Left lung (tissue), 10 donors: ENCODE data around the gene TMEM147. TPM values are rescaled to one million over a fixed set of nuclear protein-coding genes. Genes with fewer than 3 reads are reported as not detected.

ENCODE experiments used
- ATAC-seq: fragments of 200-7000 bp; cut with Tn5 transposase; one replicate; pipeline ENCODE4 v1.9.1; 2020; ENCODE audit warnings: moderate library complexity
- DNase-seq, 4 donors: peaks; one replicate each; pipeline ENCODE4 v3.0.0-alpha.2; 2013 to 2020
- H3K27ac ChIP-seq, 2 donors: fragments of 200-600 bp; sonication (generic) in 1 of 2; one replicate each; pipeline versions ENCODE4 v1.5.0 to v1.8.0; 2020 to 2021
- H3K27me3 ChIP-seq, 2 donors: fragments of 200-600 bp; sonication (generic) in 1 of 2; one replicate each; pipeline versions ENCODE4 v1.5.0 to v1.8.0; 2020 to 2021
- H3K36me3 ChIP-seq, 2 donors: fragments of 200-600 bp; sonication (generic) in 1 of 2; one replicate each; pipeline versions ENCODE4 v1.5.0 to v1.8.0; 2020 to 2021
- H3K4me1 ChIP-seq, 2 donors: fragments of 200-600 bp; one replicate each; pipeline ENCODE4 v1.8.0; 2021
- H3K4me3 ChIP-seq, 2 donors: fragments of 200-600 bp; sonication (generic) in 1 of 2; one replicate each; pipeline versions ENCODE4 v1.5.0 to v1.8.0; 2020 to 2021; ENCODE audit warnings: mild to moderate bottlenecking in 1 of 2
- H3K9me3 ChIP-seq, 2 donors: fragments of 200-600 bp; sonication (generic) in 1 of 2; one replicate each; pipeline versions ENCODE4 v1.5.0 to v1.8.0; 2020 to 2021
- intact Hi-C, 2 donors: fragments of 100-400 bp; cut with DNase I; formaldehyde crosslinking; loops; one replicate each; pipeline versions ENCODE4 v1.11.2 to v1.14.2; 2022
- polyA plus RNA-seq, 6 donors: library from polyadenylated mRNA; unstranded; fragments of 120-200 nt; gene quantifications; one replicate each; pipeline ENCODE4 v1.2.1, GENCODE V29; 2013; ENCODE audit not compliant: insufficient read length in 6 of 6
- total RNA-seq, 2 donors: library from RNA; stranded (reverse); fragmentation: NEBNext Ultra II Directional; extraction: Animal tissue kit (Norgen Biotek cat#: 25700); gene quantifications; one replicate each; pipeline ENCODE4 v1.2.1, GENCODE V29; 2021
- TF ChIP-seq, protein P1 (sequence below), 2 donors: fragments of 200-600 bp; sonication (generic) in 1 of 2; IDR thresholded peaks; one replicate each; pipeline versions ENCODE4 v1.5.0 to v1.8.0; 2021; ENCODE audit warnings: antibody characterized with exemption in 2 of 2
- donor health status: DM: no; HTN: yes; CAD: no.
- donor health status: DM: no; HTN: no; CAD: no.

TMEM147 gene
- total and polyA plus RNA-seq, 8 donors = 52.7 to 112 (median 59.0) TPM

DNA sequence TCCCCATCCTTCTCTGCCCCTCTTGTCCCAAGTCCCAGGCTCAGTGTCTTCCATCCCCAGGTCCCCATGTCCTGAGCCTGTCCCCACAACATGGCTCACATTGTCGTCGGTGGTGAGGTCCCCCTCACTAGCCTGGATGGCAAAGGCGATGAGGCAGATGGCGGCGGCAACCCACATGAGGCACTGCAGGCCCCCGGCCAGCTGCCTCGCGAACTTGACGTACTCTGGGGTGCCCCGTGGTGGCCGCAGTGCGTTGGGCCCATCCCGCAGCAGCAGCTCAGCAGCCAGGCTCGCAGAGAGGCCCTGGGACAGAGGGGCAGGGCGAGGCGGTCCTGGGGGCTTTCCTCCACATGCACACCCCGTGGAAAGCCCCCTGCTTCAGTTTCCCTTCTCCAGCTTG lies 16.9 kb downstream of the TMEM147 start:
- ATAC-seq (no peak), DNase-seq (no peak)
- Histone ChIP-seq H3K4me1 (peaks cover 0 to 8% of the 10 kb centered on the region in 2 donors), H3K27ac (no peak overlapping the region), H3K9me3 (no peaks in the 10 kb centered on the region), H3K36me3 (no peaks in the 10 kb centered on the region), H3K27me3 (peaks cover 13 to 80% of the 10 kb centered on the region in 2 donors), H3K4me3 (no peak overlapping the region)
- TF ChIP-seq, protein P1, sequence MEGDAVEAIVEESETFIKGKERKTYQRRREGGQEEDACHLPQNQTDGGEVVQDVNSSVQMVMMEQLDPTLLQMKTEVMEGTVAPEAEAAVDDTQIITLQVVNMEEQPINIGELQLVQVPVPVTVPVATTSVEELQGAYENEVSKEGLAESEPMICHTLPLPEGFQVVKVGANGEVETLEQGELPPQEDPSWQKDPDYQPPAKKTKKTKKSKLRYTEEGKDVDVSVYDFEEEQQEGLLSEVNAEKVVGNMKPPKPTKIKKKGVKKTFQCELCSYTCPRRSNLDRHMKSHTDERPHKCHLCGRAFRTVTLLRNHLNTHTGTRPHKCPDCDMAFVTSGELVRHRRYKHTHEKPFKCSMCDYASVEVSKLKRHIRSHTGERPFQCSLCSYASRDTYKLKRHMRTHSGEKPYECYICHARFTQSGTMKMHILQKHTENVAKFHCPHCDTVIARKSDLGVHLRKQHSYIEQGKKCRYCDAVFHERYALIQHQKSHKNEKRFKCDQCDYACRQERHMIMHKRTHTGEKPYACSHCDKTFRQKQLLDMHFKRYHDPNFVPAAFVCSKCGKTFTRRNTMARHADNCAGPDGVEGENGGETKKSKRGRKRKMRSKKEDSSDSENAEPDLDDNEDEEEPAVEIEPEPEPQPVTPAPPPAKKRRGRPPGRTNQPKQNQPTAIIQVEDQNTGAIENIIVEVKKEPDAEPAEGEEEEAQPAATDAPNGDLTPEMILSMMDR (IDR thresholded peaks at IDR 0.05) = no peak
- intact Hi-C loops = no loop called here

DNA sequence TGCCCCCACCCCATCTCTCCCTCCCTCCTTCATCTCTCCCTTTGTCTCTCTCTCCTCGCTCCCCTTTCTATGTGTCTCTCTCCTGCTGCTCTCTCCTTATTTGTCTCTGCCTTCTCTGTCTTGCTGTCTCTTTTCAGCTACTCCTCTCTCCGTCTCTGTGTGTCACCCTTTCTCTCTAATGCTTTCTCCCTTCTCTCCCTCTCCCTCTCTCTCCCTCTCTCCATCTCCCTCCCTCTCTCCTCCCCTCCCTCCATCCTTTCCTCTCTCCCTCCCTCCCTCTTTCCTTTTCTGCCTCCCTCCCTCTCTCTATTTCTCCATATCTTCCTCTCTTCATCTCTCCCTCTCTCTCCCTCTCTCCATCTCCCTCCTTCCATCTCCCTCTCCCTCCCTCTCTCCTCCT lies 17.4 kb downstream of the TMEM147 start:
- TF ChIP-seq, protein P1 (IDR thresholded peaks at IDR 0.05) = no peak
- H3K9me3 ChIP-seq = no peaks in the 10 kb centered on the region

DNA sequence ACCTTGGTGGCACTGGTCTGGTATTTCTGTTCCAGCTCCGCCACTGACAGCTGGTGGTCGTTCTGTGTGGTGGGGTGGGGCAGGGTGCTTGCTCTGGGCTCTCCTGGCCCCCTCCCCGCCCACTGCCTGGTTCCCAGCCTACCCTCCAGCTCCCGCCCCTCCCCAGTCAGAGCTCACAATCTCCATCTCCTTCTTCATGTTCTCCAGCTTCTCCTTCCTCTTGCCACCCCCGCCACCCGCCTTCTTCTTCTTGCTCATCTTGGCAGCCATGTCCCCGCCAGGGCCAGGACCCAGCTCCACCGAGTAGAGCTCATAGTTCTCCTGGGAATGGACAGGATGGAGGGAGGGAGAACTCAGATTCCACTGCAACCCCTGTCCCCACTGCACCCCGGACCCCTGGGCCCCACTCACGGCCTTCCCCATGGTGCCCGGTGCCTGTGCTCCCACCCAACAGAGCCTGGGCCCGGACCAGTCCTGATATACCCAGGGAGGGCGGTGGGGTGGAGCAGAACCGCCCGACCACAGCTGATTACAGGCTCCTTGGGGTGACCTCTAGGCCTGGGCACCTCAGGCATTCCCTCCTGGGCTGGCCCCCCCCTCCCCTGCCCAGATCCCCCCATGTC lies 17.9 kb downstream of the TMEM147 start, which contains the start of gene ATP4A:
TSS of gene ATP4A (minus strand) at position 452 of the 623 bp plus-strand sequence. CDS start at position 423, 29 bp downstream.
- H3K4me3 ChIP-seq = no peak within 1 kb of the TSS
- no peaks in the 10 kb centered on the region for H3K36me3 ChIP-seq
- H3K9me3 ChIP-seq = no peaks in the 10 kb centered on the region
- TF ChIP-seq, protein P1 (IDR thresholded peaks at IDR 0.05) = no peak
- H3K4me1 ChIP-seq = peaks cover 0 to 3% of the 10 kb centered on the region in 2 donors
- ATAC-seq (no peak), DNase-seq (no peak)
- peaks cover 9 to 75% of the 10 kb centered on the region in 2 donors for H3K27me3 ChIP-seq
- no peak within 1 kb of the TSS for H3K27ac ChIP-seq
- intact Hi-C loops = no loop called here

More for the DNA sequence above, 17.4 kb downstream of the TMEM147 start:
- Histone ChIP-seq H3K27me3 (peaks cover 13 to 75% of the 10 kb centered on the region in 2 donors), H3K36me3 (no peaks in the 10 kb centered on the region), H3K27ac (no peak overlapping the region), H3K4me3 (no peak overlapping the region), H3K4me1 (peaks cover 0 to 8% of the 10 kb centered on the region in 2 donors)
- ATAC-seq (no peak), DNase-seq (no peak)
- intact Hi-C loops = no loop called here

DNA sequence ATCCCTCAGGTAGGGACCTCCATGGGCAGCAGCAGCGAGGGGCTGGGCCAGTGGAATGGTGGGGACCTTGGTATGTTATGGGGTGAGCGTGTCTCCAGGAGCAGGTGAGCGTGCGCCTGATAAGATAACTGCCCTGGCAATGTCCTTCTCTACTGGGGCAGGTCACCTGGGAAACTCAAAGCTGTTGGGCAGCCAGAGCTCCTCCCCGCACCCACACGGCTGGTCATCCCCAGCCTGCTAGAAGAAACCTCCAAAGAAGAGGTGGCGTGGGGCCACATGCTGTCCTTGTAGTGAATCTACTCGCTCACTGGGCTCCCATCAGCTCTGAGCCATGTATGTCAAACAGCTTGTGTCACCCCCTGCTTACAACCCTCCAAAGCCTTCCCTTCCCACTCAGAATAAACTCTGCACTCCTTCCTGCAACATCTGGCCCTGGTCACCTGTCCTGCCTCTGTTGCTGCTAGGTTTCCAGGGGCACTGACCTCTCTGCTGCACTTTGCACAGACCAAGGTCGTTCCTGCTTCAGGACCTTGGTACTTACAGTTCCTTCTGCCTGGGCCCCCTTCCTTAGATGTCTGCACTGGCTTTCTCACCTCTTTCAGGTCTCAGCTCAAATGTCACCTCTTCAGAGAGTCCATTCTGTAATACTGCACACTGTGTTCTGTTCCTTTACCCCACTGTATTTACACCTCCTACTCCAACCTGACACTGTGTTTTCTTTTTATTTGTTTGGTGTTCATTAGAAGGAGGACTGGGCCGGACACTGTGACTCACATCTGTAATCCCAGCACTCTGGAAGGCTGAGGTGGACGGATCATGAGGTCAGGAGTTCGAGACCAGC lies 19.8 kb downstream of the TMEM147 start:
- intact Hi-C loops = no loop called here
- H3K27me3 ChIP-seq = peaks cover 0 to 75% of the 10 kb centered on the region in 2 donors
- no peaks in the 10 kb centered on the region for H3K36me3 ChIP-seq
- no peaks in the 10 kb centered on the region for H3K4me1 ChIP-seq
- H3K27ac ChIP-seq = no peak overlapping the region
- no peaks in the 10 kb centered on the region for H3K9me3 ChIP-seq
- ATAC-seq (no peak), DNase-seq (no peak)
- TF ChIP-seq, protein P1 (IDR thresholded peaks at IDR 0.05) = no peak
- H3K4me3 ChIP-seq = no peak overlapping the region

DNA sequence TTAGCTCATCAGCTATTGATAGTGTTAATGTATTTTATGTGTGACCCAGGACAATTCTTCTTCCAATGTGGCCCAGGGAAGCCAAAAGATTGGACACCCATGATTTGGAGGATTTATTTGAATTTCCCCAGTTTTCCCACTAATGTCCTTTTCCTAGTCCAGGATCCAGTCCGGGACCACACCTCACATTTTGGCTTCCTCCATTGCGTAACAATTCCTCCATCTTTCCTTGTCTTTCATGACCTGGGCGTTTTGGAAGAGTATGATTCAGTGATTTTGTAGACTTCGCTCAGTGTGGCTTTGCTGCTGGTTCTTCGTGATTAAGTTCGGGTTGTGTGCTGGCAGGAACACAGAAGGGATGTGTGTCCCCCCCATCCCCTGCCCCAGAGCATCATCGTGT lies 21.3 kb downstream of the TMEM147 start:
- no peak overlapping the region for H3K27ac ChIP-seq
- DNase-seq (no peak), ATAC-seq (no peak)
- intact Hi-C loops = no loop called here
- no peaks in the 10 kb centered on the region for H3K36me3 ChIP-seq
- no peaks in the 10 kb centered on the region for H3K4me1 ChIP-seq
- peaks cover 0 to 63% of the 10 kb centered on the region in 2 donors for H3K27me3 ChIP-seq
- no peak overlapping the region for H3K4me3 ChIP-seq
- no peaks in the 10 kb centered on the region for H3K9me3 ChIP-seq
- TF ChIP-seq, protein P1 (IDR thresholded peaks at IDR 0.05) = no peak
